NCI-H2107 treated with DMSO at 0.1 percent for 48 hours (cell line): ENCODE measurements around the gene OPTC.

Experiments
- DNase-seq: peaks from one replicate; lab custom pipeline; 2025; ENCODE audit not compliant: unreplicated experiment; lab: John Stamatoyannopoulos, UW

Gene OPTC

GRCh38 chr1:203531063-203531462 lies 37.1 kb downstream of the OPTC start:
- DNase-seq, result no peak

GRCh38 chr1:203534012-203534411 lies 40.1 kb downstream of the OPTC start:
- DNase-seq, result no peak

- DNase-seq, result no peak
Measured at GRCh38 chr1:203534526-203534925, 40.6 kb downstream of the OPTC start.

- no peak for DNase-seq
Measured at GRCh38 chr1:203536575-203536974, 42.6 kb downstream of the OPTC start.

- no peak for DNase-seq
Measured at GRCh38 chr1:203536980-203537455, 43.1 kb downstream of the OPTC start.

GRCh38 chr1:203537806-203538464 lies 44.0 kb downstream of the OPTC start:
- no peak for DNase-seq

GRCh38 chr1:203538726-203539125 lies 44.8 kb downstream of the OPTC start:
- DNase-seq, result no peak

- DNase-seq, result no peak
Measured at GRCh38 chr1:203539831-203540546, 46.0 kb downstream of the OPTC start.

- no peak for DNase-seq
Measured at GRCh38 chr1:203544485-203544884, 50.5 kb downstream of the OPTC start.

- DNase-seq, result no peak
Measured at GRCh38 chr1:203544978-203545816, 51.2 kb downstream of the OPTC start.

GRCh38 chr1:203546274-203546673 lies 52.3 kb downstream of the OPTC start:
- no peak for DNase-seq

GRCh38 chr1:203547147-203547546 lies 53.2 kb downstream of the OPTC start:
- DNase-seq, result no peak

GRCh38 chr1:203547771-203548421 lies 53.9 kb downstream of the OPTC start:
- no peak for DNase-seq

- DNase-seq, result no peak
Measured at GRCh38 chr1:203548892-203549291, 54.9 kb downstream of the OPTC start.

GRCh38 chr1:203549309-203549708 lies 55.4 kb downstream of the OPTC start:
- peak; percentile 88 for DNase-seq

- no peak for DNase-seq
Measured at GRCh38 chr1:203550846-203551245, 56.9 kb downstream of the OPTC start.

- DNase-seq, result no peak
Measured at GRCh38 chr1:203551550-203551949, 57.6 kb downstream of the OPTC start.

- DNase-seq, result no peak
Measured at GRCh38 chr1:203553496-203553895, 59.5 kb downstream of the OPTC start.

GRCh38 chr1:203554071-203554470 lies 60.1 kb downstream of the OPTC start:
- DNase-seq, result no peak

- DNase-seq, result no peak
Measured at GRCh38 chr1:203555076-203555475, 61.1 kb downstream of the OPTC start.

GRCh38 chr1:203555511-203556046 lies 61.6 kb downstream of the OPTC start:
- DNase-seq, result no peak
